Stimulated activated naive CD4-positive, alpha-beta T cell (primary cell): Measurements from ENCODE around the gene ARHGEF10L.

Experiments used
- DNase-seq, 6 experiments: peaks; one replicate each; lab custom pipeline; 2025; lab: John Stamatoyannopoulos, UW

Gene ARHGEF10L

DNA sequence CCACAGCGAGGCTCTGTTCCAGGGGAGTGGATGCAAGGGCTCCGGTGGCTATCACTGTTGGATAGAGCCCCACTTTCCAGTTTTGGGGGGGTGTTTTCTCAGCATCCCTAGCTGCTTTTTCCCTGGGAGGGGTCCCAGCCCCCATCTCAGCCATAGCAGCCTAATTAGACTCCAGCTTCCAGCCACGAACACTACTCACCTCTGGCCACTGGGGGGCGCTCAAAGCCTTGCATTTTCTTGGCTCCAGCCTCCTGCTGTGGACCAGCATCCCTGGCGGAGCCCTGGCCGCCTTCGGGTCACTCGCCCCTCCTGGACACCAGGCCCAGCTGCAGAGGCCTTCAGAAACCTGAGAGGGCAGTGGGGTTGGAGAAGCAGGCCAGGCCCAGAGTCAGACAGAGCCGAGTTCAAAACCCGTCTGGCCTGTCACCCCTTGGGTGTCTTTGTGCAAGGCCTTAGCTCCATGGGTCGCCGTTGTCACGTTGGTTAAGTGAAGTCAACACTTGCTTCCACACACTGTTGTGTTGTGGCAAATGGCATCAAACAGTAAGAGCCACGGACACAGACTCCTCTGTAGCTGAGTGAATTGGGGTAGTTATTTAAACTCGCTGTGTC lies 122.2 kb downstream of the ARHGEF10L start:
- DNase-seq, result peak in 5 of 6 experiments; percentile 18 to 48 (median 24)

DNA sequence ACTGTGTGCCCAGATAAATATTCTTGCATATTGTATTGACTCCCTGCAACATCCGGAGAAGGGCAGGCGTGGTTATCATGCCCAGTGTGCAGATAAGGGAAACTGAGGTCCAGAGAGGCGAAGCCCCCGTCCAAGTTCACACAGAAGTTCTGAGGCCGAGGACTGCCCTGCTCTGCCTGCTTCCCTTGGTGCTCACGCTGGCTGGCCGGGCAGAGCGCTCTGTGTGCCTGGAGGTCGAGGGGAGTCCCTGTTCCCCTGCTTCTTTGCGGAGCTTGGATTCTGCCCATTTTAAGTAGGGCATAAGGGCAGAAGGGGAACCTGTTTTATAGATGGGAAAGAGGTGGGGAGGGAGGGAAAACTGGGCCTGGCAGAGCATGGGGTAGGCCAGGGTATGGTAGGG lies 122.8 kb downstream of the ARHGEF10L start:
- no peak for DNase-seq

DNA sequence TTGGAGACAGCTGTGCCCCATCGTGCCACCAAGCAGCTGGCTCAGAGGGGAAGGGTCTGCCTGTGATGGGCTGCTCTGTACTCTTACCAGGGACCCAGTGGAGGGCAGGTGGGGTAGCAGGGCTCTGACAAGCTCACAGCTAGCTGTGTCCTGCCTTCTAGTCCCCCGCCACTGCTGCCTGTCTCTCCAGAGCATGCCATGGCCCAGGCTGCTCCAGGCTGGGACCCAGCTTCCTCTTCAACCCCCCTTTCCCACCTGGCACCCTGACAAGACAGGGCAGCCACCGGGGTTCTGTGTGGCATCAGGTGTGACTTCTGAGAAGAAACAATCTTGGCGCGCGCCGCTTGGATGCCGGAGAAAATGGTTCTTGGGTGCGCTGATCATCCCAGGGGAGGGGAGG lies 123.3 kb downstream of the ARHGEF10L start:
- DNase-seq, result no peak

DNA sequence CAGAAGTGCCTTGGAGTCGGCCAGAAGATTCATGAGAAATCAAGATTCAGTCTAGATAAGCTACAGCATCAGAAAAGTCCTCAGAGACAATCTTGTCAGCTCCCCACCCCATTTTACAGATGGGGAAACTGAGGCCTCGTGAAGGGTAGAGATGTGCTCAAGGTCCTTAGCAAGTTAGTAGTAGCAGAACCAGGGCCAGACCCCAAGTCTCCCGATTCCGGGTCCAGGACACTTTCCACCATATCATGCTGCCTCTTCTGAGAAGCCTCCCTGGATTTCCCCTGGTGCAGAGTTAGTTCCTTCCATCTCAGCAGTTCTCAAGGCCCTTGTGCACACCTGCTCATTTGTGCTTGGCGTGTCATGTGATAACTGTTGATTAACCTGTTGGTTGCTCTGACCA lies 124.1 kb downstream of the ARHGEF10L start:
- DNase-seq, result no peak

DNA sequence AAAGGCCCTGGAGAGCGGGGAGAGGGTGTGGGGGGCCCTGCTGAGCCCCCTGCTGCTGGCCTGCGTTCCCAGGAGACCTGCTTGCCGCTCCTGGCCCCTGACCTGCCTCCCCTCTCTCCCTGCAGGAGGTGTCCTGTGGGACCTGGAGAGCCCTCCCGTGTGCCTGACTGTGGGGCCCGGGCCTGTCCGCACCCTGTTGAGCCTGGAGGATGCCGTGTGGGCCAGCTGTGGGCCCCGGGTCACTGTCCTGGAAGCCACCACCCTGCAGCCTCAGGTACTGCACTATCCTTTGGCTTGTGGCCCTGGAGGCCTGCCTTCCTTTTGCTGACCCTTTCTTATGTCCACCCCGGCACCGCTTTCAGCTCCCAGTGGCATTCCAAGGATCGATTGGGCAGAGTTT lies 124.8 kb downstream of the ARHGEF10L start:
- DNase-seq, result no peak

DNA sequence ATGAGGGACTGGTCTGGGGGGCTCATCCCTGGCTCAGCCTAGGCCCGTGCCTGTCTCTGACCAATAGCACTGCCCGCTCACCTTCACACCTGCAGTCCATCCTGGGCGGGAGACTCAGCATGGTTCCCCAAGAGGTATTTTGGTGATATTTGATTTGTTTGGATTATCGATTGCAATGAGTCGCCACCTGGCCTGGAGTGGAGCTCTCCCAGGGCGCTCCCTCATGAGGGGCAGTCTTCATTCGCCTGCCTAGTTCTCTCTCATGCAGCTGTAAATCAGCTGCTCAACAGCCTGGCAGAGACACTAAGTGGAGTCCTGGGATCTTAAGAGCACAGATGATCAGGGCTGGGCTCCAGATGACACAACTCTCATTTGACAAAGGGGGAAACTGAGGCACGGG lies 125.6 kb downstream of the ARHGEF10L start:
- DNase-seq, result no peak

DNA sequence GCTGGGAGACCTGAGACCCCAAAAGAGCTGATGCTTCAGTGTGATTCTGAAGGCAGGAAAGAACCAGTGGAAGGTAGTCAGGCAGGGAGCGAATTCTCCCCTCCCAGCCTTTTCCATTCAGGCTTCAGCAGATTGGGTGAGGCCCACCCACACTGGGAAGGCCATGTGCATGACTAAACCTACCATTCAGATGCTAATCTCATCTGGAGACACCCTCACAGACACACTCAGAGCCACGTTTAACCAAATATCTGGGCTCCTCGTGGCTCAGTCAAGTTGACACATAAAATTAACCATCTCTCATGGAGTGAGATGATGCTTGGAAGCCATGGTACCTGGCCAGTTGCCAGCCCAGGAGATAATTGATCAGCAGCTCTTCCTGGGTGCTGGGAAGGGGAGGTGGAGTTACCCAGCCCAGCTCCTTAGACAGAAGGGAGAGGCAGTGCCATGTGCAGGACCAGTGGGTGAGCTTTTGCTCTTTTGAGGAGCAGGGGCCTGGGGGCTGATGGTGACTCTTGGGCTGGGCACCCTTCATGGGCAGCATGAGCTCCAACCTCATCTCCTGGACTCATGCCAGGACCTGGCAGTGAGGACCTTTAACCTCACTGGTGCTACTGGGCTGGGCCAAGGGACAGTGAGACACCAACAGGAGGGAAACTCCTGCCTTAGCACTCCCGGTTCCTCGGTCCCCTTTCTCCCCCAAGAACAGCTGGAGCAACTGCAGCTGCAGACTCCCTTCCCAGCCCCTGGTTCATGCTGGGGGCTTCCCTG lies 126.6 kb downstream of the ARHGEF10L start:
- no peak for DNase-seq

DNA sequence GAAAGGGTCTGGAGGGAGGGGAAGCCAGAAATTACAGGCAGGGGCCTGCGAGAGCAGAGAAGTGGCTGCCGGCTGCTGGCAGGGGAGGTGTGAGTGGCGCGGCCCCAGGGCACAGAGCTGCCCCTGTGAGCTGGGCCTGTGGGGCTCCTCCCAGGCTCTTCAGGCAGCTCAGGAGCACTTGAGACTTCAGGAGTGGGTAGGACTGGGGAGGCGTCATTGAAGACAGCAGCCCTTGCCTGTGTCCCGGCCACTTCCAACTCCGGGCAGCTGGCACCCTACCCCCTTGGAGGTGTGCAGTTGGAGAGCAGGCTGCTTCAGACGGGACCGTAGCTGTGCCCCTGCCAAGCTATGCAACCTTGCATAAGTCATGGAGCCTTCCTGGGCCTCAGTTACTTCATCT lies 128.1 kb downstream of the ARHGEF10L start:
- no peak for DNase-seq

DNA sequence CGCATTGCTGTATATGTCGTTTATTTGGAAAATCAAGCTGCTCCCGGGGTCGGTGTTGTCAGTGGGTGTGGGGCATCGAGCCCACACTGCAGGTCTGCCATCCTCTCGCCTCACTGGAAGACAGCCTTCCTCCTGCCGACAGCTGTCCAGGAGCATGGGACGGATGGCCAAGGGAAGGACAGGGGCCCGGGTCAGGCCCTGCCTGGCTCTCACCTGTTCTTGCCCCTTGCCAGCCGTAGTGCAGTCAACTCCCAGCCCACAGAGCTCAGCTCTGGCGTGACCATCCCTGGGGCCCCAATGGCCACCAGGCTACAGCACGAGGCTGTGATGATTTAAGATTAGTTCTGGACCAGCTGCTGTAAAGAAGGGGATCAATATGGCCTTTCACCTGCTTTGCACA lies 128.7 kb downstream of the ARHGEF10L start:
- DNase-seq, result no peak

DNA sequence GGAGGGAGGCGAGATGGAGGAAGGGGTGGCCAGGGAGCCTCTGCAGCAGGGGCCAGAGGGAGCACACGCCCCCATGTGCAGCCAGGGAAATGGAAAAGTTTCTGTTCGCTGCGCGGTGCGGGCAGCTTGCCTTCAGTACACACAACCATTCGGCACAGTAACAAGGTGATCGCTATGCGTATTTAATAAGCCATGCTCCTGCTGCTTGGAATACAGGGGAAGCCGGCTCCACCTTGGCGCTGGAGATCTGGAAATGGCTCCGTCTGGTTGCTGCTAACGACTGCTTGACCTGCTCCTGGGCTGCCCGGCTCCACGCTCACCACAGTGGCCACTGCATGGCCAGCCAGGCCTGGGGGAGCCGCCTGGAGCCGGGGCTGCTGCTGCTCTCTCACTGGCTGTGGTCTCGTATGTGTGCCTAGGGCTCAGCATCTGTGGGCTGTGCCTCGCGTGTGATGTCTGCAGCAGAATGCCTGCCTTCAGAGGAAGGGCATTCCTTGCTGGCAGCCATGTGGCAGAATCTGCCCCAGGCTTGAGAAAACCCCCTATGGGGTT lies 129.2 kb downstream of the ARHGEF10L start:
- DNase-seq, result no peak

DNA sequence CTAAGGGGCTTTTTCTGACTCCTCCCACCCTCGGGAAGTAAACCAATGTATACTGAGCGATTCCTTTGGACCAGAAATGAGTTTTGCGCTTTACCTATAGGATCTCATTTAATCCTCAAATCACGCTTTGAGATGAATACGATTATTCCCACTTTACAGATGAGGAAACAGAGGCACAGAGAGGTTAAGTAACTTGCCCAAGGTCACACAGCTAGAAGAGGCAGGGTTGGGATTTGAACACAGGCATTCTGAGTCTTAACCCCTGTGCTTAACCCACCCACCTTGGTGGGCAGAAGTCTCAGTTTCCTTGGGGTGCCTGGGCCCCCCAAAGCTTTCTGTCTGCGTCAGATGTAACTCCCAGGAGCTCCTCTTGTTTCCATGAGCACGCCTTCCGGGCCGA lies 129.8 kb downstream of the ARHGEF10L start:
- no peak for DNase-seq

DNA sequence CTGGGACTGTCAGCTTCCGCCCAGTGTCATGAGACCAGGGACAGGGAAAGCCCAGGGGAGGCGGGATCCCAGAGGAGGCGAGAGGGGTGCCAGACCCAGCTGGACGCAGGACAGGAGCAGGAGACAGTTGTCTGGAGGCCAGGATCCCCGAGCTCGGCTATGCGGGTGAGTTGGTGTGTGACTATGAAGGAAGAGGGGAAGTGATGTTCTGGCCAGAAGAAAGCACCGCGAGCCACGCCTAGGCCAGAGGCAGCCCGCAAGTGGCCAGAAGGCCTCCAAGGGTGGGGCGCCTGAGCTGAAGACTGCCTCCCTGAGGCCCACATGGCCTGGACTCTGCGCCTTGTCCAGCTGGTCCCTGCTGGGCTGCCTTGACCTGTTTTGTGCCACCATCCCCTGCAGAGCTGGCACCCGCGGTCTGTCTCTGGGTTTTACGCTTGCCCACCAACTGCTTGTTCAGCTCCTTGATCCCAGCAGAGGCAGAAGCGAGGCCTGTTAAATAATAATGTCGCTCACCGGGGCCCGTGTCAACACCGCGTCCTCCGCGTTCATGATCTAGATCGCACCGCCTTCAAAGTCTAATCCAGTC lies 130.5 kb downstream of the ARHGEF10L start:
- DNase-seq, result no peak

DNA sequence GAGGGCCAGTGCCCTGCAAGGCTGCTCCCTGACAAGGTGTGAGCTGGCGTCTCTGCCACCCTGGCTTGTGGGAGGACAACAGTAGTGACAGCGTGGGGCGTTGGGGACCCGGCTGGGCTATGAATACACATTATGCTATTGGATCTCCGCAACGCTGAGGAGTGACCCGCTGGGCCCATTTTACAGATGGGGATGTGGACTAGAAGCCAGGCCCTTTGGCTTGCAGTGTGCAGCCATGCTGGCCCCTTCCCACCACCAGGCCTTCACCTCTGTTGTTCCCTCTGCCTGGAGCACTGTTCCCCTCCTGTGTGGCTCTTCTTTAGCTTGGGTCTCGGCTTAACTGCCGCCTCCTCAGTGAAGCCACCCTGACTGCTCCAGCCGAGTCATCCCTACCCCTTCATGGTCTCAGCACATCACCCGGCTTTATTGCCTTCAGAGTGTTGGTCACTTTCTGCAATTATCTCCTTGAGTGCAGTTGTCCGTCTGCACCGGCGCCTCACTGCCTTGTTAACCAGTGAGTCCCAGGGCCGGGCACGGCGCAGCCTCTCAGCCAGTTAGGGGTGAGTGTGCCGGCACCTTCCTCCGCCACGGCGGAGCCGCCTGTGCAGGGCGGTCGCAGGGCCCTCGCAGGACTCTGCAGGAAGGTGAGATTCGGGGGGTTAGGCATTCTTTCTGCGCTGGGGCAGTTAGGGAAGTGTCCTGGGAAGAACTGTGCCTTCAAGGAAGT lies 131.3 kb downstream of the ARHGEF10L start:
- no peak for DNase-seq

DNA sequence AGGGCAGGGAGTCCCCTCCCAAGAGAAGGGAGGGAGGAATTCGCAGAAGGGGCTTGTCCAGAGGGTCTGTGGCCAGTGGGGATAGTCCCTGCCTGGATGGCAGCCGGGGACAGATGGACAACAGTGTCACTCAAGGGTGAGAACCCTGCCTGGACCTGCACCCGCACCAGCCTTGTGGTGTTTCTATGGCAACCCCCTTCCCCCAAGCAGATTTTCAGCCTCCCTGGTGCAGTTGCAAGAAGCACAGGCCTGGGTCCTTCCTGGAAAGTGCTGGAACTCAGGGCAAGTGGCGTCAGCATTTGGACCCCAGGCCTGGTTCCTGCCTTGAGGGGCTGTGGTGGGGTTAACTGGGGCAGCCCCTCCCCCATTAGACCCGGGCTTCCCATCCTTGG lies 131.8 kb downstream of the ARHGEF10L start:
- no peak for DNase-seq

DNA sequence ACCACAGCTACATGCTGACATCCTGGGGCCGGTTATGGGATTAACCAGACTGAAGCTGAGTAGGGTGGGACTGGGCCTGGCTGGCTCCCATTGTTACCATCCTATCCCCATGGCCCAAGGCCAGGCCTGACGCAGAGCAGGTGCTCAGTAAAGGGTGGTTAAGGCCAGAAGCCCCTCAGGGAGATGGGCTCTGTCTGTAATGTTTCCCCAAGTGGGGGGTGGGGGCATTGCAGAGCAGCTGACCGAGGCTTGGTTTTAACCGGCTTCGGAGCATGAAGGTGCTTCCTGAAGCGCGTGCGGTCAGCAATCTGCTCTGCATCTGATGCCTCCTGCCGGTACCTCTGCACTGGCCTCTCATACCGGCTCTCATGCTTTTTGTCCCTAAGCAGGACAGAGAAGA lies 132.2 kb downstream of the ARHGEF10L start:
- no peak for DNase-seq

DNA sequence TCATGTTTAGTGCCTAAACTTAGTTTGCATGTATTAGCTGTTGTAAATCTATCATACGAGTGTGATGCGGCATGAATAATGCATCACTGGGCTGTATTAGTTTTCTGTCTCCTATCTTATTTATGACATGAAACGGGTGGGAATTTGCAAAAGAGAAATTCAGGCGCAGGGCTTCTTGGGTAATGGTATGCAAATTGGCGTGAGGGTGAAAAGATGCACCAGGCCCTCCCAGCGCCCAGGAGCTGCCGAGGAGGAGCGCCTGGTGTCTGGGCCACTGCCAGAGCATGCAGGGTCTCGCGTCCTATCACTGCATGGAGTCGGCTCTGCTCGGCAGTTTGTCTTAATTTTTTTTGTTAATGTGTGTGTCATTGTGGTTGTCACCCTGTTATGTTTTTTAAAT lies 132.7 kb downstream of the ARHGEF10L start:
- no peak for DNase-seq

DNA sequence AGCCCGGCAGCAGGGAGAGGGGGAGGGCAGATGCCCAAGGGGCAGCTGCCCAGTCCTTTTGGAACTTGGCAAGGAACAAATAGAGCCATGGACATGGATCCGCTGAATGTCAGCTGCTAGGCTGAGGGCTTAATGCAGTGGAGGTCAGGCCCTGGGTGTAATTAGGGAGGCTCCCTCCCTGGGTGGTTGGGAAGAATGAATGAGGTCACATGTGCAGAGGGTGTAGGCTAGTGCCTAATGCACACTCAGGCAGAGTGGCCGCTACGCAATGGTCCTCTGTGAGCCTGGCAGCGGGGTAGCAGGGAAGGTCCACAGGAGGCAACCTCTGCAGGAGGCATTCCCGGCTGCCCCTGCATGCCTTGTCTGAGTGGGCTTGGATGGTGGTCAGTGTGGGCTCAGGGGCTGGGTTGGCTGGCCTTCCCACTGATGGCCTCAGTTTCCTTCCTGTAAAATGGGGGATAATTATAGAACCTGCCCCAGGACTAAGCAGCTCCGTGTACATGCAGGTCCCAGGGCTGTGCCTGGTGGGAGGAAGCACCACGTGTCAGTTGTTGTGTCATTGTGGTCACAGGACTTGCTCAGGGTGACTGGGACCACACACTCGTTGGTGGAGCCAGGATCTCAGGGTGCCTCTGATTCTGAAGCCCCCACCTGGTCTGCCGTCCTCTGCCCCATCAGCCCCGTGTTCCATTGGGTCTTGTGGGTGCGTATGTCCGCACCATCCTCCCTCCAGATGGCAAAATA lies 134.0 kb downstream of the ARHGEF10L start:
- no peak for DNase-seq

DNA sequence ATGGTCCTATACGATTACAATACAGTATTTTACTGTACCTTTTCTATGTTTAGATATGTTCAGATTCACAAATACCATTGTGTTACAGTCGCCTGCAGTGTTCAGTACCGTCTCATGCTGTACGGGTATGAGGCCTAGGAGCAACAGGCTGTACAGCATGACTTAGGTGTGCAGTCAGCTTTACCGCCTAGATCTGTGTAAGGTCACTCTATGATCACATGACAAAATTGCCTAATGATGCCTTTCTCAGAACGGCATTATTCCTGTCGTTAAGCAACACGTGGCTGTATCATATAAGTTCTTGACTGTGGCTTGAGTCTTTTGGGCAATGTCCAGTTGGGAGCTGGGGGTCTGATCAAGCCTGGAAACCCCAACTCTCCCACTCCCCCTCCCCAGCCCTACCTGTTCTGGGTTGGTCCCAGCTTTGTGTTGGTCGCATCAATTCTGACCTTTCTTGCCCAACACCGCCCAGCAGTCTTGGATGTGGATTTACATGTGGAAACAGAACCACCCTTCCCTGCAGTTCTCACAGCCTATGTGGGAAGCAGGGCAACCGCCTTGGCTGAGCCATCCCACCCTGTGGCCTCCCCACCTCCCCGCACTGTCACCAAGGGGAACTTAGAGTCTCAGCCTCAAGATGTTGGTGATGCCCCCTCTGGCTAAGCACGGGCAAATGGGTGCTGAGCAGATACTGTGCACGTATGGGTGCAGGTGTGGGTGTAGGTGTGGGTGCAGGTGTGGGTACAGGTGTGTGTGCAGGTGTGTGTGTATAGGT lies 135.4 kb downstream of the ARHGEF10L start:
- no peak for DNase-seq

DNA sequence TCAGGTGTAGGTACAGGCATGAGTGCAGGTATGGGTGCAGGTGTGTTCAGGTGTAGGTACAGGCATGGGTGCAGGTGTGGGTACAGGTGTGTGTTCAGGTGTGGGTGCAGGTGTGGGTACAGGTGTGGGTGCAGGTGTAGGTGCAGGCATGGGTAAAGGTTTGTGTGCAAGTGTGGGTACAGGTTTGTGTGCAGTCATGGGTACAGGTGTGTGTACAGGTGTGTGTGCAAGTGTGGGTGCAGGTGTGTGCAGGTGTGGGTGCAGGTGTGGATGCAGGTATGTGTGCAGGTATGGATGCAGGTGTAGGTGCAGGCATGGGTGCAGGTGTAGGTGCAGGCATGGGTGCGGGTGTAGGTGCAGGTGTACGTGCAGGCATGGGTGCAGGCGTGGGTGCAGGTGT lies 136.2 kb downstream of the ARHGEF10L start:
- DNase-seq, result no peak

DNA sequence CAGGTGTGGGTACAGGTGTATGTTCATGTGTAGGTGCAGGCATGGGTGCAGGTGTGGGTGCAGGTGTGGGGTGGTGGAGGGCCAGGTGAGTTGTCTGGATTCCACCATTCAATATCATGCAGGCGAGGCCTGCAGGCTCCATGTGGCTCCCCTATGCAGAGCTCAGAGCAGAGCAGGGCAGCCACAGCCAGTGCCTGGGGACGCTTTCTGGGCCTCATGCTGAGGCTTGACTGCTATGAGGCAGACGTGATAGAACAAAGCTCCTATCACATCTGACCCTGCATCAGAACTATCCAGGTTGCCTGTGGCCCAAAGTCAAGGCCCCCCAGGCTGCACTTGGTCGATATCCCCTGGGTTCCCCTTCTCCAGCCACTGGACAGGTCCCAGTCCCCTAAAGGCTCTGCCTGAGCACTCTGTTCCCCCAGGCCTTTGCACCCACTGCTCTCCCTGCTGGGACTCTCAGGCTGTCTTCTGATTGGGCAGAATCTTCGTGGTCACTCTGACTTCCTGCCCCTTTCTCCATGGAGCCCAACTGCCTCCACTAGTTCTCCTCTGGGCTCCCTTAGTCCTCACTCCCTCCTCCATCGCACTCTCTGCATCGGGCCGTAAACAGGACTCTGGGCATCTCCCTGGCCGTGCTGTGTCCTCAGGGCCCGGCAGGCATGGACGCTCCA lies 137.0 kb downstream of the ARHGEF10L start:
- no peak for DNase-seq
